Large intestine (tissue), 3 donors: ENCODE results near the gene GNAO1. TPM values are rescaled to one million over a fixed set of nuclear protein-coding genes. Genes with fewer than 3 reads are reported as not detected.

ENCODE experiments used
- DNase-seq, 2 donors: peaks; one replicate each; pipeline versions ENCODE4 v3.0.0 to v3.0.0-alpha.2; 2013
- H3K27ac ChIP-seq: one replicate; pipeline ENCODE4 v1.5.1; 2013; ENCODE audit warnings: low read length
- H3K27me3 ChIP-seq: 2 replicates; pipeline ENCODE4 v1.6.1; 2013; ENCODE audit warnings: low read length; ENCODE audit not compliant: control insufficient read depth, insufficient read depth
- H3K36me3 ChIP-seq: 2 replicates; pipeline ENCODE4 v1.6.1; 2013; ENCODE audit warnings: low read length; ENCODE audit not compliant: control insufficient read depth, insufficient read depth
- H3K4me1 ChIP-seq: one replicate; pipeline ENCODE4 v1.6.1; 2013; ENCODE audit warnings: low read length; ENCODE audit not compliant: control insufficient read depth, insufficient read depth
- H3K4me3 ChIP-seq: one replicate; pipeline ENCODE4 v1.5.1; 2013; ENCODE audit warnings: low read length
- H3K9me3 ChIP-seq: one replicate; pipeline ENCODE4 v1.6.1; 2013; ENCODE audit warnings: mild to moderate bottlenecking, low read depth, low read length, moderate library complexity; ENCODE audit not compliant: control insufficient read depth
- WGBS: methylation state at CpG from one replicate; pipeline ENCODE4 v1.1.5; 2013; ENCODE audit warnings: low lambda C conversion rate; ENCODE audit not compliant: insufficient coverage; 5-methylcytosine and 5-hydroxymethylcytosine counted together
- polyA plus RNA-seq: library from polyadenylated mRNA; unstranded; fragments of 120-200 nt; gene quantifications from one replicate; pipeline ENCODE4 v1.2.1, GENCODE V29; 2013

GNAO1 gene
- polyA plus RNA-seq, 1 donor, result 15.9 TPM

- no peaks in the 10 kb centered on the region for H3K4me1 ChIP-seq
- 92% methylated on average over 2 of the region's 2 CpGs for WGBS
- peaks cover 2% of the 10 kb centered on the region for H3K27me3 ChIP-seq
- DNase-seq, result no peak
- no peak overlapping the region for H3K27ac ChIP-seq
- no peaks in the 10 kb centered on the region for H3K36me3 ChIP-seq
- H3K4me3 ChIP-seq, result no peak overlapping the region
- H3K9me3 ChIP-seq, result no peaks in the 10 kb centered on the region
Observed at GRCh38 chr16:56183266-56183665, 8.0 kb upstream of the GNAO1 start.

DNA sequence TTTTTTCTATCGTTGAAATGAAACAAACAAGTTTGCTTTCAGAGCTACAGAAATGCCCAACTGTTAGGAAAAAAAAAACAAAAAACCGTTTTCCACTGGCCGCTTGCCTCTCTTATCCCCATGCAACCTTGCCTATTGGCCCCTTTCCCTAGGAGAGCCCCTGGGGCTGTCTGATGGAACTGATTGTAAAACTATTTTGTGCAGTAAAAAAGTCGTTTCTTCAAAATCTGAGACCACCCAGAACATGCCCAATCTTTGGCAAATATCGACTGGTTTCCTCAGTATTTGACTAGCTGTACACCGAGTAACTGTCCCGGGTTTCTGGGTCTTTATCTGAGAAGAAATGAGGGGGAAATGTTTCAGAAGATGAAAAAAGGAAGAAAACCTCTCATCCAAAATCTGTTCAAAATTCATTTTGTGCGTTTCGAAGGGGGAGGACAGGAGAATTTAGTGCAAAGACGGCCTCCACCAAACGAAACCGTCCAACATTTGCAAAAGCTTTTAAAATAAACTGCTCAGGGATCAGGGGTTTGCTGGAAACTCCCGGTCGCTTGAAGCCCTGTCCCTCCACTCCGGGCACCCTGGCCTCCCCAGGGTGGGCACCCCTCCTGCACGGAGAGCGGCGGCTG, 1.1 kb upstream of the GNAO1 start:
- 10% methylated on average over 2 of the region's 18 CpGs for WGBS
- peaks cover 5% of the 10 kb centered on the region for H3K9me3 ChIP-seq
- peak overlapping the region; percentile 35 for H3K4me3 ChIP-seq
- peaks cover 66% of the 10 kb centered on the region for H3K27me3 ChIP-seq
- no peaks in the 10 kb centered on the region for H3K36me3 ChIP-seq
- no peaks in the 10 kb centered on the region for H3K4me1 ChIP-seq
- peak overlapping the region; percentile 29 for H3K27ac ChIP-seq
- DNase-seq, result no peak

DNA sequence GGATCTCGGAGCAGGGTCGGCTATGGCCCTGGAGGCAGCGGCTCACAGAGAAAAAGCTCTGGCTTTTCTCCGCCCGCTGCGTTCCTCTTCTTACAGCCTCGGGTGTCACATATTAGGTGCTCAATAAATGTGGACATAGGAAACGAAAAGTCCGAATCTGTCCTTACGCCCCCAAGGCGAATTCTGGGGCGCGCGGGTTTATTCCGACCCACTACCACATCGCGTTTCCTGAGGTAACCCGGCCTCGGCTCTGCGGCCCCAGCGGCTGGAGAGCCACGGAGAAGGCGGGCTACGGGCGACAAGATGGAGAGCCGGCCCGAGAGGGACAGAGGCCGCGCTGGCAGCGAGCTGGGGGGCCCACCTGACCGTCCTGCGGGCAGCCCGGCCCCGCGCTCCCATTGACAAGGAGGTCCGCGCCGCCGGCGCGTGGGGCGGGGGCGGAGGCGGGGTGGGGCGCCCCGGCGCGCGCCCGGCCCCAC, 573 bp upstream of the GNAO1 start:
- peak overlapping the region; percentile 35 for H3K4me3 ChIP-seq
- H3K27me3 ChIP-seq, result peaks cover 69% of the 10 kb centered on the region
- H3K9me3 ChIP-seq, result peaks cover 5% of the 10 kb centered on the region
- no CpG with 5 or more reads among the region's 50 CpGs for WGBS
- H3K27ac ChIP-seq, result peak overlapping the region; percentile 29
- no peaks in the 10 kb centered on the region for H3K4me1 ChIP-seq
- H3K36me3 ChIP-seq, result no peaks in the 10 kb centered on the region
- DNase-seq, result no peak

- H3K9me3 ChIP-seq, result peaks cover 5% of the 10 kb centered on the region
- H3K4me1 ChIP-seq, result no peaks in the 10 kb centered on the region
- H3K27me3 ChIP-seq, result peaks cover 76% of the 10 kb centered on the region
- DNase-seq, result no peak
- H3K4me3 ChIP-seq, result peak overlapping the region; percentile 50
- WGBS, result no CpG with 5 or more reads among the region's 46 CpGs
- H3K27ac ChIP-seq, result peak overlapping the region; percentile 36
- H3K36me3 ChIP-seq, result no peaks in the 10 kb centered on the region
Observed at GRCh38 chr16:56191835-56192634, 746 bp downstream of the GNAO1 start.

- Histone ChIP-seq H3K4me3 (peak overlapping the region; percentile 16), H3K36me3 (no peaks in the 10 kb centered on the region), H3K27me3 (peaks cover 81% of the 10 kb centered on the region), H3K4me1 (no peaks in the 10 kb centered on the region), H3K27ac (no peak overlapping the region), H3K9me3 (peaks cover 5% of the 10 kb centered on the region)
- no peak for DNase-seq
- WGBS, result 0% methylated on average over 1 of the region's 6 CpGs
Observed at GRCh38 chr16:56192635-56192945, 1.3 kb downstream of the GNAO1 start.

DNA sequence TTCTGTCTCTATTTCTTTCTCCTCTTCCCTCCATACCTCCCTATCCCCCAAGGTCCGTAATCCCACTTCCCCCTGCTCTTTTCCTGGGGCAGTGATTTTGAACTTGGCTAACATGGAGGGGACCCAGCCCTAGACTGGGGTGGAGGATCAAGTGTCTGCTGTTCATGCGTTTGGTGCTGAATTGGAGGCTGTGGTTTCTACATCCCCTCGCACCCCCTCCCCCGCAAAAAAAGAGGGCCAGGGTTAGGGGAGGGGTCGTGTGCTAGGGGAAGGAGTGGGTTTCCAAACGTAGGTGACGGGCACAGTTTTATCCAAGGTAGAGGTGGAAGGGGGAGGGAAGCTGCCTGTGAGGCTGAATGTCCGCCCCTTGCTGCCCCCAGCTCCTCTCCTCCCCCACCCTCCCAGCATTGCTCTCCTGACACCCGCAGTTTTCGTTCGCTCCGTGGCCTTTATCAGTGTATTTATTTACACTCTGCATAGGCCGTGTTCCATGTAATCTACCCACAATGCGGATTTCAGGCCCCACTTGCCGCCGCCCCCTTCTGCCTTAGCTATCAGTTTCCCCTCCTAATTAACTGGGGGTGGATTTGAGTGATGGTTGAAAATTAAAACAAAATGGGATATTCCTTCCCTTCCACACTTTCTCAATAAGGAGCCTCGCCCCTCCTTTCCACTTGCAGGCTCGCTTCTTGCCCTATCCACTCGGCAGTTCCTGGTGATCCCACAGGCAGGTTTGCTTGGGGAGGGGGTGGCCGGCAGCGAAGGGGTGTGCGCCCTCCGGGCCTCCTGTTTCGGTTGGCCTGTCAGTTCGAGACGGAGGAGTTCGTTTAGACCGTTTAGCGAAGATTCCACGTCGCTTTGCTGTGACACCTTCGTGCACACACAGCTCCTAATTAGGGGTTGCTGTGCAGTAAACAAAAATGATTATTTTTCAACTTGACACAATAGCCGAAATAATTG, 2.0 kb downstream of the GNAO1 start:
- no peak for DNase-seq
- H3K4me1 ChIP-seq, result no peaks in the 10 kb centered on the region
- peaks cover 79% of the 10 kb centered on the region for H3K27me3 ChIP-seq
- peaks cover 5% of the 10 kb centered on the region for H3K9me3 ChIP-seq
- no peaks in the 10 kb centered on the region for H3K36me3 ChIP-seq
- H3K4me3 ChIP-seq, result peak overlapping the region; percentile 16
- WGBS, result 14% methylated on average over 4 of the region's 33 CpGs
- no peak overlapping the region for H3K27ac ChIP-seq

DNA sequence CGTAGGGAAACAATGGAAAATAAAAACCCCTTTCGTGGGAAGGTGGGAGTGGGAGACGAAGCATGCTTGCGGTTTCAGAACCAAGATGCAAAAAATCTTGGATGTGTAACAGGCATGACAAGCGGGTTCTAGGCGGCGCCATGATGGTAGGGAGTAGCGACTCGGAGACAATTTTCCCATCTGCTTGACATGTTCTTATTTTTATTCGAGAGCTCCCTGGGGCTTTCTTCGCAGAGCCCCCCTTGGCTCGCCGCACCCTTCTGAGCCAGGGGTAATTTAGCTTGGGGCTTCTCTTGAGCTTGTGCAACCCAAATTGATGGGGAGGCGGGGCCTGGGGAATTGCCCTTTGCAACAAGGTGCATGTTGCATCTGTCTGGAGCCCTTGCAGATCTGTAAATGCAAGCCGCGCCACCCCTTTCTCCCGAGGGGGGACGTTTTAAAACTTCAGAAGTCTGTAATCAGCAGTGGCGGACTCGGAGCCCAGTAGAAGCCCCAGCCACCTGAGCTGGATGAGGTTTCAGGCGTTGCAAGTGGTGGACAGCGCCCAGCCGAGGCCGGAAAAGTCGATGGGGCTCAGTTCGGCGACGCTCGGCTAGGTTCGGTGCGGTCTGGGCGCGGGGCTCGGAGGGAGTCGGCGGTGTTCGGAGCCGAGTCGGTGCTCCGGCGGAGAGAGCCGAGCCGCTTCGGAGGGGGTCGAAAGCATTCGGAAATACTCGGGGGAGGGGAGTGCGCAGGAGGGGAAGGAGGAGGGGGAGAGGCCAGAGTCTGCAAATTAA, 2.9 kb downstream of the GNAO1 start:
- peaks cover 71% of the 10 kb centered on the region for H3K27me3 ChIP-seq
- no peaks in the 10 kb centered on the region for H3K36me3 ChIP-seq
- peak overlapping the region; percentile 28 for H3K4me3 ChIP-seq
- no peaks in the 10 kb centered on the region for H3K4me1 ChIP-seq
- DNase-seq, result peak; percentile 67 to 79
- peak overlapping the region; percentile 15 for H3K27ac ChIP-seq
- peaks cover 5% of the 10 kb centered on the region for H3K9me3 ChIP-seq
- 9% methylated on average over 7 of the region's 48 CpGs for WGBS

GRCh38 chr16:56195151-56195550, 3.9 kb downstream of the GNAO1 start:
- Histone ChIP-seq H3K4me3 (no peak overlapping the region), H3K27me3 (peaks cover 62% of the 10 kb centered on the region), H3K9me3 (peaks cover 5% of the 10 kb centered on the region), H3K27ac (no peak overlapping the region), H3K4me1 (no peaks in the 10 kb centered on the region), H3K36me3 (no peaks in the 10 kb centered on the region)
- no peak for DNase-seq
- WGBS, result no CpG with 5 or more reads among the region's 2 CpGs

DNA sequence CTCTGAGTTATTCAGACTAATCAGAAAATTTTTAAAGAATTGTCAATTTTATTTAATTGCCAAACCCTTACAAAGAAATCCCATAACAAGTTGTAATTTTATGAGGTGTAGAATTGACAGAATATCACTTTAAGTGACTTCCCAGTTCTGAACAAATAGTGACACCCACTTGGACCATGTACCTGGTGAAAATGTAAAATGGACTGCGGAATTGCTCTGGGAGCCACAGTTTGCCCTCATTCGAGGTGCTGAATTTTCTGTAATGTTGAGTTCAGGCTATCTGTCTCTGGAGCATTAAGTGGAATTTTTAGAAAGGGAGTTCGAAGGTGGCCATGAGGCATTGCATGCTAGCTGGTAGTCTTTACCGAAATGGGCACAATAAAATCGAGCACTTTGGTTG, 5.1 kb downstream of the GNAO1 start:
- H3K27ac ChIP-seq, result no peak overlapping the region
- H3K36me3 ChIP-seq, result no peaks in the 10 kb centered on the region
- H3K9me3 ChIP-seq, result peaks cover 5% of the 10 kb centered on the region
- no peaks in the 10 kb centered on the region for H3K4me1 ChIP-seq
- no CpG with 5 or more reads among the region's 5 CpGs for WGBS
- H3K27me3 ChIP-seq, result peaks cover 54% of the 10 kb centered on the region
- DNase-seq, result no peak
- no peak overlapping the region for H3K4me3 ChIP-seq
